Subcutaneous adipose tissue (tissue), 4 donors: ENCODE results near the gene NAT16. TPM values are rescaled to one million over a fixed set of nuclear protein-coding genes. Genes with fewer than 3 reads are reported as not detected.

Source experiments
- CTCF ChIP-seq: fragments of 450-650 bp; IDR thresholded peaks from one replicate; pipeline ENCODE4 v1.5.1; 2016; ENCODE audit warnings: low read depth, mild to moderate bottlenecking, control low read depth, antibody characterized with exemption, moderate library complexity
- total RNA-seq, 4 donors: library from RNA; depleted of rRNA; stranded (reverse); fragments of >200 nt; gene quantifications; one replicate each; pipeline ENCODE4 v1.1.0, GENCODE V29; 2016

Gene NAT16
- total RNA-seq, 4 donors from 2014 or later: not detected

- no peak for TF ChIP-seq CTCF
These were observed 23.8 kb downstream of the NAT16 start for GRCh38 chr7:101156277-101156676.

DNA sequence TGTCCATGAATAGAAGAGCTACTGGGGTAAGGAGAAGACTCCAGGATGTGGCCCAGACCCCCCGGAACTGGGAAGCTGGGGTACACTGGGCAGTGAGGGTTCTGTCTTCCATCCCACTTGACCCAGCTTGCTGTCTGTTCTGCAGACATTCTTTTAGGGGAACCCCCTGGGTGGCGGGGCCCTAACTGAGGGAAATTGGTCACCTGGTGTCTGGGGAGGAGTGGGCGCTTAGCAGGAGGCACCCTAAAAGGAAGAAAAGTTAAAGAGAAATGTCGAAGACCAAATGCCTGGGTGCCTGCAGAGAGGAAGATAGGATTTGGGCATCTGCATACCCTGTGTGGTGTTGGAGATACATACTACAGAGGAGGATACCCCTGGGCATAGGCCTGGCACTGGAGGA, 24.8 kb downstream of the NAT16 start:
- no peak for TF ChIP-seq CTCF

GRCh38 chr7:101154693-101155102, 25.4 kb downstream of the NAT16 start:
- no peak for TF ChIP-seq CTCF

DNA sequence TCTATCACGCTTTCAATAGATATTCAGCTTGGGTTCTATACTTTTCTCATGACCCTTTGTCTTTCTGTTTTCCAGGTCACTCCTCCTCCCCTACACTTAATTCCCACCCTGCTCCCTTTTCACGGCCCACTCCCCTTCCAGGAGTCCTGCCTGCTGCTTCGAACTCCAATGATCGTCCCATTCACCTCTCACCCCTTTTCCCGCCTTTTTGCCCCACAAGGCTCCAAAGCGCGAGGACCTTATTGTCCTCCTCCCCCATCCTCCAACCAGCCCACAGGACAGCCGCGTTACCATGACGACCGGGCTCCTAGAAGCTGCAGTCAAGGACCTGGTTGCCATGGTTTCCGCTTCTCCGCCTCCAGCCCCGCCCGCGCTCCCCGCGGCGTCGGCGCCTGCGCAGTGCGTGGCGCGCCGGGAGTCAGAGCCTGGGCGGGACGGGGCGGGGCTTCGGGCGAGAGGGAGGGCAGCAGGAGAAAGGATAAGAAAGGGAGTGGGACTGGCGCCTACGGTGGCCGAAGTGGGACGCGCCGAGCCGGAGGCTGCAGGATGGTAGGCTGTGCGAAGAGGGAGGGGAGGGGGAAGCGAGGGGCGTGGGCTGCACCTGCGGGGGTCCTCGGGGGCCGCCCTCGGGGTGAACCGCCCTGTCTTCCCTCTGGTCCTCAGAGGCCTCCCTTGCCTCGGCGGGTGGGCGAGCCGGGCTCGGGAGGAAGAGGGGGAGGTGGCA, 26.0 kb downstream of the NAT16 start, which contains the start of gene AP1S1:
Gene AP1S1 (plus strand): TSS at position 508 of the 724 bp plus-strand sequence. CDS start 39 bp downstream, at position 547.
- no peak for TF ChIP-seq CTCF

- no peak for TF ChIP-seq CTCF
These were observed 28.0 kb downstream of the NAT16 start for GRCh38 chr7:101151908-101152651.

- no peak for TF ChIP-seq CTCF
These were observed 39.2 kb downstream of the NAT16 start for GRCh38 chr7:101140746-101141382.

- no peak for TF ChIP-seq CTCF
These were observed 39.8 kb downstream of the NAT16 start for GRCh38 chr7:101140339-101140699.
